A549 treated with CpdA at 1 μM for 4 hours (cell line): ENCODE data around the gene HERC3. TPM values are rescaled to one million over a fixed set of nuclear protein-coding genes. Genes with fewer than 3 reads are reported as not detected.

Source experiments
- total RNA-seq: library from RNA; stranded (reverse); fragments of 200-300 nt; extraction: Qiagen RNA extraction; gene quantifications from 5 replicates; pipeline ENCODE4 v1.2.3, GENCODE V29; 2022; ENCODE audit warnings: low read depth

The HERC3 gene
- 4.2 to 7.5 TPM (median 5.3 TPM) in 5 replicates for total RNA-seq

DNA sequence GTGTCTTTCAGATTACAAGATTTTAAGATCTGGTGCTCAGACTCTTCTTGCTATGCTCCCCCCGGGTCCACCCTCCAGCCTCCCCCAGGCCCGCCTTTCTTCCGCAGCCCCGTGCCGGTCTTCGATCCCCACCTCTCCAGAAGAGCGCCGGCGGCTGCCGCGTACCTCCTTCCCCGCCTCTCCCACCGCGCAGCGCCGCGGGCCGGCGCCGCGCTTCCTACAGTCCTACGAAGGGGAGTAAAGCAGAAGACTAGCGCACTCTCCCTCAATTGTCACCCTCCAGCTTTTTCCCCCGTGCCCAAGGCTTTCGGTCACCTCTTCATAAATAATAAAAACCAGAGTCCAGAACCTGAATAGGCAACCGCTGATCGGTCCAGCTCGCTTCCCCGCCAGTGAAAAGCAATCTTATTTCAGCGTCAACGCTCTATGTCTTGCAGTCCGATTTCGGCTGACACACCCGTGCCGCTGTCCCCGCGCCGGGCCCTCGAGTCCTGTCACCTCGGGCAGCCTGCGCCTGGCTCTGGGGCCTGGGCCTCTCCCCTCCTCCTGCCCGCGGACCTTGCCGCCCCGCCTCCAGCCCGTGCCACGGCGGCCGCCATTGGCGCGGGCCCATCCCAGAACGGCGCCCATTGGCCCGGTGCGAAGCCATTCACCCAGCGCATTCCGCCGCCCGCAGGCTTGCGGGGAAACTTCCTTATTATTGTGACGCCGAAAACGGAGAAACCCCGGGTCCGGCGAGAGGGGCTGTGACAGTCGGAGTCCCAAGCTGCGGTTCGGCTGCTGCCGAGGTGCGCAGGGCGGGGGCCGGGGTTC is at the start of gene HERC3:
HERC3 (plus strand) TSS at position 694 of the 813 bp plus-strand sequence. CDS start 13,344 bp downstream, outside the sequence.

DNA sequence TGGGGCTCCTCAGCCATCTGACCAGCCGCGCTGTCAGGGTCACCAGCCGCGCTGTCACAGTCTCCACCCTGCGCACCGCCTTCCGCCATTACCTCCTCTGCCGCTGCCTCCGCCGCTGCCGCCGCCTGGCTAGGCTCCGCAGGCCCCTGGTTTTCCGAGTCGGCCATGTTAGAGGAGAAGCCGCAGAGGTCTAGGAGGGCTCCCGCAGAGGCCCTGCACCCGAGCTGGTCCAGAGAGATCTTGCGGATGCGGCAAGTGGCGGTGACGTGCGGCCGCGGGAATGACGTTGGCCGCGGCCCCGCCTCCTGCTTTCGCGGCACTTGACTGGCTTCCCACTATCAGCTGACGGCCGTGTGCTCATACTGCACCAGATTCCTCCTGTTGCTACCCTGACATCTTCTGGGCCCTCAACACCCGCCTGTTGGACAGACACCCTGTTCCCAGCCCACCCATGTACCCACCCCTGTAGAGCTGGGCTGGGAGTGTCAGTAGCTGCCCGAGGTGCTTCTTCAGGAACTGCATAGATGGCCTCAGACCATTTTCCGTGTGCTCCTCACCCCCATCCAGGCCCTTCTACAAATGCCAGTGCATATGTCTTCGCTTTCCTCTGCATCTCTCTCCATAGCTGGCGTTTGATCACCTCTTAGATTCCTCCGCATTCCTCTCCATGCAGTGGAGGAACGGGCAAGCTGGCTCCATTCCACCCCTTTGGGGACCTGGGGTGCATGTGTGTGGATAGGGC is 105.5 kb downstream of the HERC3 start, which contains the start of gene NAP1L5:
NAP1L5 (minus strand) TSS at position 242 of the 742 bp plus-strand sequence; CDS start at position 167, 75 bp downstream.

Other genes with a start within 250 kb of the HERC3 start
- 2.8 to 6.2 TPM (median 3.2 TPM) in 5 replicates for gene HERC6, start 213.6 kb upstream of the HERC3 start, total RNA-seq
- 3.8 to 5.4 TPM (median 4.2 TPM) in 5 replicates for gene HERC5, start 135.4 kb upstream of the HERC3 start, total RNA-seq
- 68.4 to 81.3 TPM (median 76.5 TPM) in 5 replicates for gene PYURF, start 68.7 kb upstream of the HERC3 start, total RNA-seq
- 1.6 to 2.5 TPM (median 1.9 TPM) in 5 replicates for gene NAP1L5, start 105.3 kb downstream of the HERC3 start, total RNA-seq